K562 (cell line): ENCODE results near the gene KDM4C. TPM values are rescaled to one million over a fixed set of nuclear protein-coding genes. Genes with fewer than 3 reads are reported as not detected.
A peak's percentile ranks its signal among the peaks of the same experiment; 100 is the strongest.

Source experiments
- ATAC-seq: fragments of 200-7000 bp; cut with Tn5 transposase; 3 replicates; pipeline ENCODE4 v1.9.1; 2020; ENCODE audit warnings: moderate library complexity
- BruUV-seq: library from RNA; stranded (reverse); fragments of 400-500 nt; replicated peaks from 2 replicates; lab custom pipeline; 2021; lab: Mats Ljungman, UMichigan
- CTCF ChIA-PET: fragments of 300-600 bp; formaldehyde crosslinking; extraction: SDS; loops from one replicate; lab custom pipeline; 2021; ENCODE audit warnings: low intra/inter-chr PET ratio; lab: Yijun Ruan, JAX
- POLR2A ChIA-PET: fragments of 300-600, 350-650 bp; sonication (Branson Sonifier 250); formaldehyde crosslinking; extraction: SDS; loops from one replicate; lab custom pipeline; 2021; ENCODE audit warnings: antibody characterized with exemption, inconsistent platforms; lab: Yijun Ruan, JAX
- DNase-seq, 4 experiments: peaks; one replicate each; pipeline versions ENCODE4 v3.0.0 to v3.0.0-alpha.2; 2011 to 2018; ENCODE audit warnings: low spot score in 3 of 4, mixed read lengths in 3 of 4; ENCODE audit errors: extremely low read depth in 1 of 4
- FAIRE-seq: peaks from 2 replicates; lab custom pipeline; 2011; peaks lifted over from hg19 to GRCh38; lab: Jason Lieb, UNC
- H2AFZ ChIP-seq: 2 replicates; pipeline ENCODE4 v1.6.0; 2011; ENCODE audit warnings: low read depth, low read length, control low read depth, inconsistent platforms
- H3K27ac ChIP-seq: fragments of 200-600 bp; 3 replicates; pipeline ENCODE4 v1.8.0; 2011; ENCODE audit warnings: low read depth, mild to moderate bottlenecking, control low read depth, inconsistent platforms, low read length, moderate library complexity, mixed read lengths; ENCODE audit errors: extremely low read depth
- H3K27me3 ChIP-seq, 2 experiments: fragments of 300-600 bp in 1 of 2; 2 replicates in 1 of 2; 3 replicates in 1 of 2; pipeline versions ENCODE4 v1.6.0 to v1.8.0; 2011; ENCODE audit warnings: inconsistent platforms in 2 of 2, low read length in 2 of 2, mild to moderate bottlenecking in 1 of 2, mixed read lengths in 1 of 2, moderate library complexity in 1 of 2; ENCODE audit not compliant: control insufficient read depth in 2 of 2, insufficient read depth in 2 of 2
- H3K36me3 ChIP-seq: fragments of 300-600 bp; 3 replicates; pipeline ENCODE4 v1.8.0; 2011; ENCODE audit warnings: mild to moderate bottlenecking, low read length, inconsistent platforms; ENCODE audit not compliant: control insufficient read depth, insufficient read depth
- H3K4me1 ChIP-seq, 2 experiments: fragments of 200-600 bp in 1 of 2; replicated peaks in 1 of 2; 2 replicates in 1 of 2; 3 replicates in 1 of 2; pipeline versions ENCODE4 v1.5.1 to v1.8.0; 2011; ENCODE audit warnings: inconsistent platforms in 2 of 2, low read length in 2 of 2, mild to moderate bottlenecking in 1 of 2, mixed read lengths in 1 of 2, moderate library complexity in 1 of 2; ENCODE audit not compliant: control insufficient read depth in 2 of 2, insufficient read depth in 2 of 2
- H3K4me2 ChIP-seq: 2 replicates; pipeline ENCODE4 v1.6.1; 2011; ENCODE audit warnings: low read length, control low read depth, inconsistent platforms, mixed read lengths; ENCODE audit not compliant: insufficient read depth
- H3K4me3 ChIP-seq: fragments of 200-600 bp; sonication (generic), shearing (Covaris generic); 2 replicates; pipeline ENCODE4 v1.5.1; 2016; ENCODE audit warnings: control low read depth, inconsistent platforms
- H3K79me2 ChIP-seq: fragments of 200-600 bp; 3 replicates; pipeline ENCODE4 v1.8.0; 2011; ENCODE audit warnings: low read length, inconsistent platforms; ENCODE audit not compliant: control insufficient read depth, insufficient read depth
- H3K9ac ChIP-seq, 2 experiments: 2 replicates each; pipeline versions ENCODE4 v1.6.0 to v1.6.1; 2011; ENCODE audit warnings: low read depth in 2 of 2, low read length in 2 of 2, control low read depth in 1 of 2, inconsistent platforms in 1 of 2, mild to moderate bottlenecking in 1 of 2, mixed read lengths in 1 of 2; ENCODE audit not compliant: insufficient read depth in 1 of 2
- H3K9me1 ChIP-seq: one replicate; pipeline ENCODE4 v1.6.0; 2011; ENCODE audit warnings: inconsistent platforms, mild to moderate bottlenecking, low read length, moderate library complexity; ENCODE audit not compliant: control insufficient read depth, insufficient read depth
- H3K9me3 ChIP-seq: replicated peaks from 2 replicates; pipeline ENCODE4 v1.5.1; 2011; ENCODE audit warnings: low read depth, low read length, inconsistent platforms; ENCODE audit not compliant: control insufficient read depth, insufficient read depth
- H4K20me1 ChIP-seq: replicated peaks from 2 replicates; pipeline ENCODE4 v1.6.1; 2011; ENCODE audit warnings: low read length, inconsistent platforms, mixed read lengths; ENCODE audit not compliant: control insufficient read depth, insufficient read depth
- HMBOX1 ChIP-seq: sonication (generic); IDR thresholded peaks from 2 replicates; pipeline ENCODE4 v1.6.1; 2016
- WGBS: fragments of 100-300 bp; shearing (Covaris generic); methylation state at CpG from one replicate; pipeline ENCODE4 v1.1.6; 2016; ENCODE audit warnings: low coverage, mixed read lengths; ENCODE audit not compliant: insufficient coverage; ENCODE audit errors: missing lambda C conversion rate; 5-methylcytosine and 5-hydroxymethylcytosine counted together
- in situ Hi-C: fragments of 300-500 bp; cut with MboI; formaldehyde crosslinking; loops from 4 replicates; pipeline ENCODE4 v1.15.0; 2018; ENCODE audit warnings: inconsistent platforms, mixed read lengths
- intact Hi-C: fragments of 100-400 bp; cut with micrococcal nuclease; formaldehyde crosslinking; loops from 2 replicates; pipeline ENCODE4 v1.14.2; 2022
- polyA plus RNA-seq, 8 experiments: library from polyadenylated mRNA; depleted of rRNA in 4 of 8; stranded (reverse) in 5 of 8; unstranded in 3 of 8; fragments of >200 nt; fragmentation: Nextera tagmentation in 2 of 8; fragmentation: Illumina TruSeq in 1 of 8; extraction: Ambion mirVana in 2 of 8; extraction: Trizol in 1 of 8; gene quantifications; 2 replicates each; pipeline versions ENCODE4 v1.2.1 to v1.2.3, GENCODE V29; 2011 to 2014; ENCODE audit warnings: inconsistent platforms in 1 of 8, missing spikeins in 1 of 8
- total RNA-seq, 7 experiments: library from RNA; depleted of rRNA in 6 of 7; stranded (reverse); fragments of >200 nt in 6 of 7; fragmentation: Illumina TruSeq in 2 of 7; extraction: Trizol in 2 of 7; gene quantifications; 2 replicates each; pipeline versions ENCODE4 v1.2.1 to v1.2.3, GENCODE V29; 2011 to 2021; ENCODE audit warnings: low replicate concordance in 1 of 7
- TF ChIP-seq, protein P1 (sequence below): fragments of 450-650 bp; formaldehyde crosslinking; IDR thresholded peaks from 2 replicates; pipeline ENCODE4 v1.4.0; 2020; ENCODE audit warnings: mild to moderate bottlenecking

KDM4C gene
- total and polyA plus RNA-seq, 9 of the 15 experiments (the other 6 are each of a cell fraction or from before 2014, with no cell fraction given): 5.4 to 17.0 (median 12.6) TPM

DNA sequence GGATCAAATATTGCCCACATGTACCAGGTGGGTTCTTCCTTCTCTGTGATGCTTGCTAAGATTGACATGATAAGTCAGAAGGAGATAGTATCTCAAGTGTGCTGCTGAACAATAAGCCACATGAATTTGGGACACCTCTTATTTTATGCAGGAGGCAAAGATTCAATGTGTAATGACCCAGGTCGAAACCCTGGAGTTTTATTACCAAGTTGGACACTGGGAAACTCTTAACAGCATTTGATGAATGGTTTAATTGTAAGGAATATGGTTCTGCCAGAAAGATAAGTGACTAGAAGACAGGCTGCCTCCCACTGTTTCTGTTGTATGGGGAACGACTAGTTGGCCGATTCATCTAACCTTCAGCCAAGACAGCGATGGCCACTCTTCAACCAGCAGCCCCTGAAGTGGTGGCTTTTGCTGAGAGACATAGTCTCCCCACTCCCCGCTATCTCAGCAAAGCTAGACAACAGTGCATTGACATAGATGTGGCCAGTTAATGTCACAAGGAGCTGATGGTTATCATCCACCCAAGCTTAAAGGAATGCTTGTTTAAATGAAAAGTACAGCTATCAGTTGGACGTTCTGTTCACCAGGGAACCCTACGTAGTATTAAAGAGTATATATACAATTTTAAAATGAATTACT is 407.7 kb downstream of the KDM4C start:
- peak overlapping the region in 1 of 2 experiments; percentile 50; a peak in 2 of 4 replicates for H3K9ac ChIP-seq
- H3K4me1 ChIP-seq: peaks cover 0 to 17% of the 10 kb centered on the region in 2 experiments; a peak in 3 of 5 replicates
- FAIRE-seq (no peak), DNase-seq (peak; percentile 24 to 46 (median 42)), ATAC-seq (peak; percentile 73)
- TF ChIP-seq, protein P1, sequence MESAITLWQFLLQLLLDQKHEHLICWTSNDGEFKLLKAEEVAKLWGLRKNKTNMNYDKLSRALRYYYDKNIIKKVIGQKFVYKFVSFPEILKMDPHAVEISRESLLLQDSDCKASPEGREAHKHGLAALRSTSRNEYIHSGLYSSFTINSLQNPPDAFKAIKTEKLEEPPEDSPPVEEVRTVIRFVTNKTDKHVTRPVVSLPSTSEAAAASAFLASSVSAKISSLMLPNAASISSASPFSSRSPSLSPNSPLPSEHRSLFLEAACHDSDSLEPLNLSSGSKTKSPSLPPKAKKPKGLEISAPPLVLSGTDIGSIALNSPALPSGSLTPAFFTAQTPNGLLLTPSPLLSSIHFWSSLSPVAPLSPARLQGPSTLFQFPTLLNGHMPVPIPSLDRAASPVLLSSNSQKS: no peak
- TF ChIP-seq HMBOX1: peak; percentile 83
- 10% methylated on average over 7 of the region's 7 CpGs for WGBS
- no peaks in the 10 kb centered on the region for H4K20me1 ChIP-seq
- no peak overlapping the region for H3K4me3 ChIP-seq
- no TSS peak for BruUV-seq
- intact Hi-C loops: no loop called here
- no peaks in the 10 kb centered on the region for H3K27me3 ChIP-seq
- ChIA-PET POLR2A (interaction anchor here (1.3 kb wide), 1 partner anchor 9 kb away, joined by 3 read pairs; no protein-coding TSS in a partner anchor), CTCF (no interaction called here)
- peak overlapping the region; percentile 60; the same call in 1 of the 2 replicates for H2AFZ ChIP-seq
- H3K79me2 ChIP-seq: no peaks in the 10 kb centered on the region
- no peaks in the 10 kb centered on the region for H3K9me3 ChIP-seq
- in situ Hi-C loops: no loop called here
- peak overlapping the region; percentile 71 for H3K27ac ChIP-seq
- H3K9me1 ChIP-seq: no peaks in the 10 kb centered on the region
- H3K36me3 ChIP-seq: no peaks in the 10 kb centered on the region; the same call in 2 of the 3 replicates
- peak overlapping the region; percentile 43; the same call in 1 of the 2 replicates for H3K4me2 ChIP-seq
